HEK293 (cell line): ENCODE measurements around the gene TRIM47.
A peak's percentile ranks its signal among the peaks of the same experiment; 100 is the strongest.

Experiments used
- CTCF ChIA-PET: fragments of 350-600 bp; formaldehyde crosslinking; extraction: SDS; loops from one replicate; lab custom pipeline; 2021; ENCODE audit warnings: antibody characterized with exemption; lab: Yijun Ruan, JAX
- POLR2A ChIA-PET: fragments of 300-600 bp; formaldehyde crosslinking; extraction: SDS; loops from one replicate; lab custom pipeline; 2020; ENCODE audit warnings: antibody characterized with exemption, inconsistent platforms; lab: Yijun Ruan, JAX
- H3K27ac ChIP-seq: fragments of 200-500 bp; sonication (Bioruptor generic); 2 replicates; pipeline ENCODE4 v1.5.1; 2014; ENCODE audit warnings: low read depth, low read length, control low read depth, inconsistent platforms; ENCODE audit errors: extremely low read depth
- H3K36me3 ChIP-seq, 2 experiments: fragments of 200-500 bp in 1 of 2; sonication (Bioruptor generic) in 1 of 2; 1 replicate in 1 of 2; 2 replicates in 1 of 2; pipeline ENCODE4 v1.5.1; 2014 to 2017; ENCODE audit warnings: inconsistent platforms in 2 of 2, low read length in 2 of 2; ENCODE audit not compliant: control insufficient read depth in 2 of 2, insufficient read depth in 1 of 2
- H3K4me1 ChIP-seq: fragments of 200-500 bp; sonication (Bioruptor generic); 2 replicates; pipeline ENCODE4 v1.5.1; 2014; ENCODE audit warnings: mild to moderate bottlenecking, low read length, inconsistent platforms; ENCODE audit not compliant: control insufficient read depth, insufficient read depth
- H3K4me3 ChIP-seq: 2 replicates; pipeline ENCODE4 v1.5.1; 2011; ENCODE audit warnings: low read depth, mild to moderate bottlenecking, control low read depth, low read length, moderate library complexity
- H3K9me3 ChIP-seq: fragments of 200-500 bp; sonication (Bioruptor generic); 2 replicates; pipeline ENCODE4 v1.5.1; 2014; ENCODE audit warnings: low read depth, low read length, inconsistent platforms; ENCODE audit not compliant: control insufficient read depth, insufficient read depth
- HIC1 ChIP-seq: fragments of 450-650 bp; formaldehyde crosslinking; IDR thresholded peaks from 2 replicates; pipeline ENCODE4 v1.5.1; 2016; ENCODE audit warnings: missing biosample characterization, missing genetic modification characterization
- PRDM10 ChIP-seq: fragments of 450-650 bp; formaldehyde crosslinking; IDR thresholded peaks from 2 replicates; pipeline ENCODE4 v1.5.1; 2016; ENCODE audit warnings: missing biosample characterization, missing genetic modification characterization
- PRDM2 ChIP-seq: fragments of 450-650 bp; formaldehyde crosslinking; IDR thresholded peaks from 2 replicates; pipeline ENCODE4 v1.5.1; 2016; ENCODE audit warnings: missing biosample characterization, missing genetic modification characterization, borderline replicate concordance
- ZBTB21 ChIP-seq: fragments of 450-650 bp; formaldehyde crosslinking; IDR thresholded peaks from 2 replicates; pipeline ENCODE4 v1.5.1; 2017; ENCODE audit warnings: missing biosample characterization, missing genetic modification characterization
- ZBTB6 ChIP-seq: fragments of 450-650 bp; formaldehyde crosslinking; IDR thresholded peaks from 2 replicates; pipeline ENCODE4 v1.5.1; 2017; ENCODE audit warnings: missing biosample characterization, missing genetic modification characterization
- ZIC2 ChIP-seq: fragments of 450-650 bp; formaldehyde crosslinking; IDR thresholded peaks from 2 replicates; pipeline ENCODE4 v1.5.1; 2016; ENCODE audit warnings: missing biosample characterization, missing genetic modification characterization
- ZNF302 ChIP-seq: fragments of 450-650 bp; formaldehyde crosslinking; IDR thresholded peaks from 2 replicates; pipeline ENCODE4 v1.5.1; 2016; ENCODE audit warnings: missing biosample characterization, missing genetic modification characterization, low read depth
- ZNF600 ChIP-seq: fragments of 450-650 bp; formaldehyde crosslinking; IDR thresholded peaks from 2 replicates; pipeline ENCODE4 v1.5.1; 2016; ENCODE audit warnings: missing biosample characterization, missing genetic modification characterization
- ZNF654 ChIP-seq: fragments of 450-650 bp; formaldehyde crosslinking; IDR thresholded peaks from 2 replicates; pipeline ENCODE4 v1.5.1; 2016; ENCODE audit warnings: low read depth, missing biosample characterization, missing genetic modification characterization

The TRIM47 gene

GRCh38 chr17:75830164-75831031, 48.0 kb downstream of the TRIM47 start (continued):
- 0 out of 2 replicates have a peak, but pooled peaks have one; percentile 13 for TF ChIP-seq ZIC2
- TF ChIP-seq ZBTB21 (tag by site-specific recombination): no peak

GRCh38 chr17:75829747-75830146, 48.6 kb downstream of the TRIM47 start:
- no peak overlapping the region for H3K27ac ChIP-seq
- H3K9me3 ChIP-seq: no peaks in the 10 kb centered on the region
- TF ChIP-seq PRDM2 (tag by site-specific recombination) (no peak), ZNF654 (no peak), ZNF302 (no peak)
- ChIA-PET POLR2A (interaction anchor here (0.8 to 1.8 kb wide), 6 partner anchors 26 to 64 kb away, joined by 4 to 14 read pairs (median 8); partner anchors contain the start of genes UNK and WBP2), CTCF (interaction anchor here (0.5 to 2.5 kb wide), 20 partner anchors 9 to 166 kb away, joined by 3 to 22 read pairs (median 5); partner anchors contain the start of gene UNK)
- H3K36me3 ChIP-seq: peaks cover 0 to 17% of the 10 kb centered on the region in 2 experiments; a peak in 2 of 3 replicates
- H3K4me3 ChIP-seq: no peak overlapping the region
- no peaks in the 10 kb centered on the region for H3K4me1 ChIP-seq

GRCh38 chr17:75828741-75829140, 49.6 kb downstream of the TRIM47 start:
- H3K36me3 ChIP-seq: peaks cover 0 to 26% of the 10 kb centered on the region in 2 experiments; a peak in 2 of 3 replicates
- no peak overlapping the region for H3K27ac ChIP-seq
- no peak overlapping the region for H3K4me3 ChIP-seq
- CTCF ChIA-PET: interaction anchor here (0.7 to 4.0 kb wide), 8 partner anchors 11 to 64 kb away, joined by 3 to 25 read pairs (median 6); partner anchors contain the start of gene GALK1
- TF ChIP-seq ZNF600 (tag by site-specific recombination) (peak; percentile 19; the same call in 1 of the 2 replicates), ZBTB6 (tag by site-specific recombination) (no peak), PRDM10 (peak; percentile 78), HIC1 (tag by site-specific recombination) (0 out of 2 replicates have a peak, but pooled peaks have one; percentile 20)
- POLR2A ChIA-PET: interaction anchor here (1.1 to 2.5 kb wide), 3 partner anchors 27 to 55 kb away, joined by 4 to 10 read pairs (median 8); partner anchors contain the start of gene WBP2
- H3K4me1 ChIP-seq: no peaks in the 10 kb centered on the region
- no peaks in the 10 kb centered on the region for H3K9me3 ChIP-seq
